ENCODE measurements around the gene USP34.
"Not testable (repeated sequence)": the region's sequence is repeated elsewhere in the genome, so short reads cannot be mapped to it uniquely, and the experiment has no call there.

The USP34 gene

DNA sequence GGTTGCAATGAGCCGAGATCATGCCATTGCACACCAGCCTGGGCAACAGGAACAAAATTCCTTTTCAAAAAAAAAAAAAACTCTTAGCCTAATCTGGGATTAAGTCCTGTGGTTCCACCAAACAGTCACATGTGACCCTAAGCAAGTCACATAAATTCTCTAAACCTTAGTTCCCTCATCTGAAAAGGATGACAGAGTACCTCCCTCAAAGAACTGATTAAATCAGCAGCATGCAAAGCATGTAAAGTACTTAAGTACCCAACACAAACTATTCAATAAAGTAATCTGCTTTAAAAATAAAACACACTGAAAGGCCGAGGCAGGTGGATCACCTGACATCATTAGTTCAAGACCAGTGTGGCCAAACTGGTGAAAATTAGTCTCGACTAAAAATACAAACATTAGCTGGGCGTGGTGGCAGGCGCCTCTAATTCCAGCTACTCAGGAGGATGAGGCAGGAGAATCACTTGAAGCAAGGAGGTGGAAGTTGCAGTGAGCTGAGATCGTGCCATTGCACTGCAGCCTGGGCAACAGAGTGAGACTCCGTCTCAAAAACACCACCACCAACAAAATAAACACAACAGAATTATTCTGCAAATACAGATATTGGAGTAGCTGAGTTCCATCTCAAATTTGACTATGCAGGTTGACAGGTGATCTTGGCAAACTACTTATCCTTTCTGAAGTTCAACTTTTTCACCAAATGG lies 7.0 kb downstream of the USP34 start:
- Mint-ChIP-seq H3K4me1 (peaks cover 7% of the 10 kb centered on the region), H3K36me3 (ENCODE audit: low read depth) (peaks cover 7% of the 10 kb centered on the region), H3K9me3 (no peaks in the 10 kb centered on the region), H3K27me3 (ENCODE audit: low read depth) (no peaks in the 10 kb centered on the region), H3K4me3 (no peak overlapping the region), H3K27ac (no peak overlapping the region)
- no peak for TF ChIP-seq CTCF (IDR thresholded peaks at IDR 0.05; ENCODE audit: unreplicated experiment in 3 of 3)

- TF ChIP-seq CTCF (IDR thresholded peaks at IDR 0.05; ENCODE audit: unreplicated experiment in 3 of 3) = no peak
- Mint-ChIP-seq H3K27me3 (ENCODE audit: low read depth) (no peaks in the 10 kb centered on the region), H3K27ac (no peak overlapping the region), H3K4me1 (peaks cover 7% of the 10 kb centered on the region), H3K9me3 (no peaks in the 10 kb centered on the region), H3K36me3 (ENCODE audit: low read depth) (peaks cover 10% of the 10 kb centered on the region), H3K4me3 (no peak overlapping the region)
Measured at GRCh38 chr2:61461404-61461803, 9.5 kb downstream of the USP34 start.

DNA sequence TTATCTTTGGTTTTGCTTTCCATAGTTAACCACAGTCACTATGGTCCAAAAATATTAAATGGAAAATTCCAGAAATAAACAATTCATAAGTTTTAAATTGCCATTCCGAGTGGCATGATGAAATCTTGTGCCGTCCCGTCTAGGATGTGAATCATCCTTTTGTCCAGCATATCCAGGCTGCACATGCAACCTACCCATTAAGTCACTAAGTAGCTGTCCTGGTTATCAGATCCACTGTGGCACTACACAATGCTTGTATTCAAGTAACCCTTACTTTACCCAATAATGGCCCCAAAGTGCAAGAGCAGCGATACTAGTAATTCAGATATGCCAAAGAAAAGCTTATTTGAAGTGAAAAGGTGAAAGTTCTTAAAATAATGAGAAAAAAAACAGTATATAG lies 10.7 kb downstream of the USP34 start:
- Mint-ChIP-seq H3K36me3 (ENCODE audit: low read depth) (peaks cover 15% of the 10 kb centered on the region), H3K4me1 (peaks cover 16% of the 10 kb centered on the region), H3K9me3 (no peaks in the 10 kb centered on the region), H3K27me3 (ENCODE audit: low read depth) (no peaks in the 10 kb centered on the region), H3K27ac (no peak overlapping the region), H3K4me3 (no peak overlapping the region)
- TF ChIP-seq CTCF (IDR thresholded peaks at IDR 0.05; ENCODE audit: unreplicated experiment in 3 of 3) = no peak

DNA sequence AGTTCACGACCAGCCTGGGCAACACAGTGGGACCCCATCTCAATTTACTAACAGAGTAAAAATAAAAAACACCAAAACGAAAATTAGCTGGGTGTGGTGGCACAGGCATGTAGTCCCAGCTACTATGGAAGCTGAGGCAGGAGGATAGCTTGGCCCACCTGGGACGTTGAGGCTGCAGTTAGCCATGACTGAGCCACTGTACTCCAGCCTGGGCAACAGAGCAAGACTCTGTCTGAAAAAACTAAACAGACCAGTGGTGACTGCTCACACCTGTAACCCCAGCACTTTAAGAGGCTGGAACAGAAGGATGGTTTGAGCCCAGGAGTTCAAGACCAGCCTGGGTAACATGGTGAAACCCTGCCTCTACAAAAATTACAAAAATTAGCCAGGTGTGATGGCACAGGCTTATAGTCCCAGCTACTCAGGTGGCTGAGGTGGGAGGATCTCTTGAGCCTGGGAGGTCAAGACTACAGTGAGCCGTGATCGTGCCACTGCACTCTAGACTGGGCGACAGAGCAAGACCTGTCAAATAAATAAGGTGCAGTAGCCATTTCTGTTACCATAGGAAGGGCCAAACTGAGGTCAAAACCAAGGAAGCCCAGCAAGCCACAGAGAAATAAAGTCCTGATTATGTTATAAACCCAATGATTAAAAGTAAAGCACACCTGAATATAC lies 14.0 kb downstream of the USP34 start:
- no peak overlapping the region for H3K27ac Mint-ChIP-seq
- no peak overlapping the region for H3K4me3 Mint-ChIP-seq
- no peaks in the 10 kb centered on the region for H3K27me3 Mint-ChIP-seq (ENCODE audit: low read depth)
- TF ChIP-seq CTCF (IDR thresholded peaks at IDR 0.05; ENCODE audit: unreplicated experiment in 3 of 3) = no peak
- H3K36me3 Mint-ChIP-seq (ENCODE audit: low read depth) = peaks cover 20% of the 10 kb centered on the region
- H3K4me1 Mint-ChIP-seq = peaks cover 10% of the 10 kb centered on the region
- no peaks in the 10 kb centered on the region for H3K9me3 Mint-ChIP-seq

DNA sequence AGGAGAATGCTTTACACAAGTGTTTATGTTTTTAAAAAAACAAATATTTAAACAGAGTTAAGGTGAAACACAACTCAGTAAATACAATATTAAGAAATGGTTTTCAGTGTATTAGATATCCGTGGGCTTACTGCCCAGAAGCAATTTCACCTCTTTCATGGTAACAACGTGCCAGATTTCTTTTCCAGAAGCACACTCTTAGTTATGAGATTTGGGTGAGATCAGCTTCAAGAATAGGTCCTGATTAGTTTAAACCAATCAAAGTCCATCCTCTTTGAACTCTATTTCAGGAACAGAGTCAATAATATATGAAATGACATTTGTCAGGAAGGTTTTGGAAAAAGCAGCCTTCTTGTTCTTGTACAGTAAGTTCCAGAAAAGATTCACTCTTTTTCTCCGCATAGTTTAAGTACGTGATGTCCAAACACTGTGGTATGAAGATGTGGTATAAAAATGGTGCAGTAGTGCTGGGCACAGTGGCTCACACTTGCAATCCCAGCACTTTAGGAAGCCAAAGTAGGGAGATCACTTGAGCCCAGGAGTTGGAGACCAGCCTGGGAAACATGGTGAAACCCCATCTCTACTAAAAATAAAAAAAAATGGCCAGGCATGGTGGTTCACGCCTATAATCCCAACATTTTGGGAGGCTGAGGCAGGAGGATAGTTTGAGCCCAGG lies 14.7 kb downstream of the USP34 start:
- Mint-ChIP-seq H3K36me3 (ENCODE audit: low read depth) (peaks cover 25% of the 10 kb centered on the region), H3K27ac (no peak overlapping the region), H3K9me3 (peaks cover 3% of the 10 kb centered on the region), H3K4me3 (no peak overlapping the region), H3K4me1 (peaks cover 10% of the 10 kb centered on the region), H3K27me3 (ENCODE audit: low read depth) (no peaks in the 10 kb centered on the region)
- TF ChIP-seq CTCF (IDR thresholded peaks at IDR 0.05; ENCODE audit: unreplicated experiment in 3 of 3) = no peak

- H3K9me3 Mint-ChIP-seq; H3K4me1 Mint-ChIP-seq; H3K27me3 Mint-ChIP-seq (ENCODE audit: low read depth); H3K4me3 Mint-ChIP-seq; H3K27ac Mint-ChIP-seq: not testable (repeated sequence)
- H3K36me3 Mint-ChIP-seq (ENCODE audit: low read depth) = peaks cover 34% of the 10 kb centered on the region
Measured at GRCh38 chr2:61454972-61455371, 15.9 kb downstream of the USP34 start.
